ENCODE results near the gene MAP6. TPM values are rescaled to one million over a fixed set of nuclear protein-coding genes. Genes with fewer than 3 reads are reported as not detected.

Gene MAP6
- total and polyA plus RNA-seq, 10 of the 15 experiments (the other 5 are each of a cell fraction or from before 2014, with no cell fraction given) = 0.06 to 0.19 (median 0.11) TPM; not detected in 5

- peak; percentile 64 to 79 (median 73) for TF ChIP-seq CTCF (IDR thresholded peaks at IDR 0.05 in 2 of 3, conservative IDR thresholded peaks at IDR 0.05 in 1 of 3; ENCODE audit: control insufficient read depth in 2 of 3, extremely low read depth in 1 of 3, insufficient read depth in 1 of 3, low read depth in 3 of 3, low read length in 3 of 3)
- no peak for TF ChIP-seq JUNB (IDR thresholded peaks at IDR 0.05)
- TF ChIP-seq ZNF622 (IDR thresholded peaks at IDR 0.05) = no peak
- no peak for TF ChIP-seq JUND (IDR thresholded peaks at IDR 0.05; ENCODE audit: low read depth, low read length)
- TF ChIP-seq YY1 (IDR thresholded peaks at IDR 0.05; ENCODE audit: low read depth, low read length) = peak; percentile 54; the same call in 1 of the 2 replicates
- no peak for TF ChIP-seq BCL11A (IDR thresholded peaks at IDR 0.05; ENCODE audit: low read depth, low read length)
- TF ChIP-seq MTA2 (IDR thresholded peaks at IDR 0.05; ENCODE audit: low read depth) = no peak
These were observed 71.2 kb downstream of the MAP6 start (continued) for GRCh38 chr11:75597636-75598035.

- WGBS (ENCODE audit: insufficient coverage, insufficient replicate concordance, low lambda C conversion rate, missing lambda C conversion rate) = 30% methylated on average over 4 of the region's 4 CpGs
- Histone ChIP-seq H3K4me2 (ENCODE audit: control insufficient read depth, insufficient read depth) (no peak overlapping the region), H2AFZ (ENCODE audit: control insufficient read depth, low read depth, low read length) (no peak overlapping the region), H3K9me3 (replicated peaks; ENCODE audit: control insufficient read depth, insufficient read depth, low read length) (no peaks in the 10 kb centered on the region), H4K20me1 (ENCODE audit: control insufficient read depth, insufficient read depth) (no peaks in the 10 kb centered on the region), H3K27ac (ENCODE audit: control insufficient read depth, insufficient read depth) (no peak overlapping the region), H3K4me3 (no peak overlapping the region), H3K27me3 (replicated peaks in 1 of 2; ENCODE audit: control insufficient read depth in 2 of 2, insufficient read depth in 2 of 2, low read length in 1 of 2) (no peaks in the 10 kb centered on the region; a peak in 2 of 4 replicates), H3K79me2 (ENCODE audit: control insufficient read depth, insufficient read depth, low read length) (no peaks in the 10 kb centered on the region), H3K9ac (ENCODE audit: control insufficient read depth, insufficient read depth, low read length) (no peak overlapping the region), H3K36me3 (ENCODE audit: control insufficient read depth in 2 of 2, insufficient read depth in 2 of 2, low read length in 1 of 2) (no peaks in the 10 kb centered on the region), H3K4me1 (ENCODE audit: control insufficient read depth, insufficient read depth, low read length) (peaks cover 8% of the 10 kb centered on the region)
- ChIA-PET CTCF (interaction anchor here (0.6 to 2.1 kb wide), 12 partner anchors 10 to 554 kb away, joined by 3 to 7 read pairs (median 4); no protein-coding TSS in a partner anchor), POLR2A (no interaction called here), SMC1A (ENCODE audit: uncharacterized antibody, unreplicated experiment) (no interaction called here), RAD21 (ENCODE audit: unreplicated experiment) (interaction anchor here (1.3 kb wide), 1 partner anchor 611 kb away, joined by 4 read pairs; no protein-coding TSS in a partner anchor)
- ATAC-seq = no peak
- no TSS peak for BruUV-seq (replicated peaks)
- no peak for DNase-seq (ENCODE audit: low read depth, low spot score)
- in situ Hi-C loops (cut with MboI) = no loop called here
- no peak for FAIRE-seq
- intact Hi-C loops (cut with micrococcal nuclease; ENCODE audit: unreplicated experiment) = loop anchor here (10.0 kb wide), 1 partner anchor 168 kb away; the partner anchor contains the start of gene DGAT2
- TF ChIP-seq MLLT1 (IDR thresholded peaks at IDR 0.05) (no peak), TBL1XR1 (IDR thresholded peaks at IDR 0.05; ENCODE audit: low read depth, low read length) (no peak), ATF2 (IDR thresholded peaks at IDR 0.05; ENCODE audit: low read length) (no peak), SUZ12 (IDR thresholded peaks at IDR 0.05; ENCODE audit: unreplicated experiment) (no peak), CTCF (IDR thresholded peaks at IDR 0.05 in 2 of 3, conservative IDR thresholded peaks at IDR 0.05 in 1 of 3; ENCODE audit: control insufficient read depth in 2 of 3, extremely low read depth in 1 of 3, insufficient read depth in 1 of 3, low read depth in 3 of 3, low read length in 3 of 3) (no peak), ATF3 (IDR thresholded peaks at IDR 0.05; ENCODE audit: borderline replicate concordance, extremely low read depth, low read depth, low read length) (no peak), SIN3A (IDR thresholded peaks at IDR 0.05; ENCODE audit: low read depth, low read length) (no peak), ZNF207 (IDR thresholded peaks at IDR 0.05; ENCODE audit: borderline replicate concordance) (no peak), NFYB (IDR thresholded peaks at IDR 0.05; ENCODE audit: insufficient read depth, low read depth, low read length) (no peak), EED (IDR thresholded peaks at IDR 0.05; ENCODE audit: low read depth) (no peak)
These were observed 71.9 kb downstream of the MAP6 start for GRCh38 chr11:75596914-75597313.

Measured in GM12878 (cell line).